Right kidney (tissue), 1 donor: ENCODE results near the gene C20orf204.

Source experiments
- DNase-seq: peaks from one replicate; pipeline ENCODE4 v3.0.0-alpha.2; 2016

Gene C20orf204

DNA sequence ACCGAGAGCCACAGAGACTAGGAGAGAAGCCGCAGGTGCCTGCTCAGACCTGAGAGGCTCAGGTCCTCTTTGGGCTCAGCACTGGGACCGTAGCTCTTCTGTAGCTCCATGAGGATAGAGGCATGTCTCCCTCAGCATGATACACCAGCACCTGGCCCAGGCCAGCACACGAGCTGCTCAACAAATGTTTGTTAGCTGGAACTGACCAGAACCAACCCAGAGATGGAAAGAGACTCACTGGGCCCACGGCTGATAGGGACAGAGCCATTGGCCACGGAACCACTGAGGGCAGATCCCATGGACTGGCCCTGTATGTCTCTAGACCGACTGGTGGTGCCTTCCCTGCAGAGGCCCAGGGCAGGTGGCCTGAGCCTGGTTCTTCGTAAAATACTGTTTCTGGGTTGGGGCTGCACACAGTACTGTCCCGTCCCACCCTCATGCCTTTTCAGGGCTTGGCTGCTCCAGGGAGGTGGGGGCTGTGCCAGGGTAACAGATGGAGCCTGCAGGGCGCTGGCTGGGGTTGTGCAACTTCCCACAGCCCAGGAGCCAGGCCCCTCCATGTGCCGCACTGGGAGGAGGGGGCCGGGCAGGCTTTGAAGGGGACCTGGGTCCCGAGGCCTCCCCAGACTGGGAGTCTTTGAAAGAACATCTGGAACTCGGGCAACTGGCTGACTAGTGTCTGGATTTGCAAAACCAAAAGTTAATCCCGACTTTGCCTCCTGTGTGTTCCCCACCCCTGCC lies 5.2 kb downstream of the C20orf204 start:
- no peak for DNase-seq

DNA sequence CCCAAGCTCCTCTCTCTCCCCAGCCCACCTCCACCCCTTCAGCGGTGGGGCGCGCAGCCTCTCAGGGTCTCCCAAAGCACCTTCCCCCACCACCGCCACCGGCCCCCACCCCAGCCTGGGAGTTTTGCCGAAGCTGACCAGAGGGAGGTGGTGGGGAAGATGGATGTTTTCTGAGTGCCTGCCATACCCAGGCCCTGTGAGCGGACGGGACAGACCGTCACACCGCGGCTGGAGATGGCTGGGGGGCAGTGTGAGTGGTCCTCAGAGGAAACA lies 5.7 kb downstream of the C20orf204 start:
- no peak for DNase-seq

DNA sequence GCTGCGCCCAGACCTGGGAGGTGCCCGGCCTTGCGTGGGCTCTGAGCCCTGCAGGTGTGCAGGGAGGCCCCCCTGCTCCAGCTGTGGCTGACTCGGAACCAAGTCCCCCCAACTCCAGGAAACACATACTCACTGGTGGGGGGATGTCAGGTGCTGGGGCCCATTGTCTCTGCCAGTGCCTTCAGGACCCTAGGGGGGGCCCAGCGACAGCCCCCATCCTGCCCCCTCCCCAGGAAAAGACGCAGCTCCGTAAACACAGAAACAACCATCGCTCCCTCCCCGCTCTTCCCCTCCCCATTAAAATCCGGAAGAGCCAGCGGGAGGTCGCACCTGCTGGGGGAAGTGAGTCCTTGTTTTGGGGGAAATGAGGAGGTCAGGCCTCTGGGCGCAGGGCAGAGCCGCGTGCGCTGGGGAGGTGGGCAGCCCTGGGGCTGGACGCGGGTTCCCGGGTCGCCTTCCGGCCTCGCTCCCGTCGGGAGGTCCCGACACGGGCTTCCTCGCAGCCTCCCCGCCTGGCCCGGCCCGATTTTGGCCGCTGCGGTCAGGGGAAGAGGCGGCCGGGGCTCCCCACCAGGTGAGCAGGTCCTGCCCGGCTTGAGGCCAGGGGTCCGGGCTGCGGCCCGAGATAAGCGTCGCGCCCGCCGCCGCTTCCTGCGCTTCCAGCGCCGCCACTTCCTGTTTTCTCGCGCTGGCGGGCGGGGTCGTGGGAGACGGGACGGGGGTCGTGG lies 6.2 kb downstream of the C20orf204 start:
- no peak for DNase-seq

DNA sequence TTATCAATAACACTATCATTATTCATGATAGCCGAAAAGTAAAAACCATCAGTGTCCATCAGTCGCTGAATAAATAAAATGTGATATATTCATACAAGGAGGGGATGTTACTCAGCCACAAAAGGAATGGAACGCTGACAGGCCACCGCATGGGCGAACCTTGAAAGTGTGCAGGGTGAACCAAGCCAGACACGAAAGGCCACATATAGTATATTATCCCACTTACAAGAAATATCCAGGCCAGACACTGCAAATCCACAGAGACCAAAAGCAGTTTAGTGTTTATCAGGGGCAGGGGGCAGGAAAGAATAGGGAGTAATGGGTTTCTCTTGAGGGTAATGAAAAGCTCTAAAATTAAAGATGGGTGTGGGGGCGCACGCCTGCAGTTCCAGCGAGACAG lies 7.8 kb downstream of the C20orf204 start:
- no peak for DNase-seq

DNA sequence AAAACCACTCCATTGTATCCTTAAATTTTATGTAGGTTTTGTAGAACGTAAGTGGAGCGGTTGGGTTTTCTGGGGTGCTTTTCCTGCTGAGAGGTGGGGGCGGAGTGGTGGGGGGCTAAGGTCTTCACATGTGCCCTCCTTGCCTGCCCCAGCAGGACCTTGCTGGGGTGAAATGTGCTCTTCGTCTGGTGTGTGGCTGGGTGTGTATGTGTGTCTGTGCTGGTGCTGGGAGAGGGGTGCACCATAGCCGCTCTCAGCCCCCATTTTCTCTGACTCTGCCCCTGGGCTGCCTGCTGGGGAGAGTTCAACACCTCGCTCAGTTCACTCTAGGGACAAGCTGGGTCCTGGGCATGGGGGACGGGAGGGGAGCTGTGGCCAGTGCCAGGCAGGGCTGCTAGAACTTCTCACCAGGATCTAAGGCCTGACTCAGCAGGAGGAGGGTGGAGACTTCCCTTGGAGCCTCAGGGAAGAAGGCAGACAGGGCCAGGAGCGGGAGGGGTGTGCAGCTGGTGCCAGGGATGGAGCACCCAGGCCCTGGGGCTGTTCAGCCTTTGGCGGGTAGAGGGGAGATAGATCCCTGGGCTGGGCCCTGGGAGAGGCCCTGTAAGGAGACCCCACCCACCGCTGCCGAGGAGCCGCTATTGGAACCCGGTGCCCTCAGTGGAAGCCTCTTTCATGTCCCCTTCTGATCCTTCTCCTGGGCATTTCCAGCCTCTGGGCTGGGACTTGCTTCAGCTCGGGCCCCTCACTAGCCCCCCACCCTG lies 8.7 kb downstream of the C20orf204 start:
- no peak for DNase-seq

DNA sequence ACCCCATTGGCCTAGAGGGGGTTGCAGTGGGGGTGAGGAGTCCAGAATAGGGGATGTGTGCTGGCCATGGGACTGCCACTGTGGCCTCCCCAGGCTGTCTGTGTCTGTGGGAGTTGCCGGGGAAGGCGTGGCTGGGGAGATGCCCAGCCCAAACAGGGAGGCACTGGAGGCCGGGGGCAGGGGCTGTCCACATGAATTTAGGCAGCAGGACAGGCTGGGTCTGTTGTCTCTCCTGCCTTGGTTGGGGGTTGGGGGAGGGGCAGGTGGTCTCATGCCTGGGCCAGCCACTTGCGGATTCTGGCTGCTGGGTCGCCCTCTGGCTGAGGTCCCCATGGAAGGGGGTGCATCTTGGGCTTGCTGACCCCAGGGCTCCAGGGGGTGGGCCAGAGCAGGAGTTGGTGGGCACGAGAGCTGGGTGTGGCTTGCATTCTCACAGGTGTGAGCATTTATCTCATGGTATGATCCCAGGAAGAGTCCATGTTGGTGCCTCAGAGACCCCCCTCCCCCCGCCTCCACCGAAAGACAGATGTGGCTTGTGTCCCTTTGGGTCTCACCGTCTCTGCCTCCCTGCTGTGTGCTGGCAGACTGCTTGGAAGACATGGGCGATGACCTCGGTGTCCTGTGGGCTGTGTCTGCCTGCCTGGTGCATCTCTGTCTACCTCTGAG lies 9.5 kb downstream of the C20orf204 start:
- no peak for DNase-seq

DNA sequence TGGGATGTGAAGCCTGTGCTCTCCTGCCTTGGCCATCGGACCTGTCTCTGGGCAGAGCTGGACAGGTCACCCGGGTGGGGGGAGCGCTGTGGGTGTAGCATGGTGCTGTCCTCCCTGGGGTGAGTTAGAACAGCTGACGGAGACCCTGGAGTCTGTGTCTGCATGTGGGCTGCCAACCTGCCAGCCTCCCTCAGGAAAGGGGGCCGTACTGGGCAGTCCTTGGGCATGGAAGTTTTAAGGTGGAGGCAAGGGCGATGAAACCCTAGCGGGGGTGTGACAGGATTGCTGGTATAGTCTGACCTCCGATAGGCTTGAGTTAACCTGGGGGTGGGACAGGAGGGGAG lies 11.0 kb downstream of the C20orf204 start:
- no peak for DNase-seq

DNA sequence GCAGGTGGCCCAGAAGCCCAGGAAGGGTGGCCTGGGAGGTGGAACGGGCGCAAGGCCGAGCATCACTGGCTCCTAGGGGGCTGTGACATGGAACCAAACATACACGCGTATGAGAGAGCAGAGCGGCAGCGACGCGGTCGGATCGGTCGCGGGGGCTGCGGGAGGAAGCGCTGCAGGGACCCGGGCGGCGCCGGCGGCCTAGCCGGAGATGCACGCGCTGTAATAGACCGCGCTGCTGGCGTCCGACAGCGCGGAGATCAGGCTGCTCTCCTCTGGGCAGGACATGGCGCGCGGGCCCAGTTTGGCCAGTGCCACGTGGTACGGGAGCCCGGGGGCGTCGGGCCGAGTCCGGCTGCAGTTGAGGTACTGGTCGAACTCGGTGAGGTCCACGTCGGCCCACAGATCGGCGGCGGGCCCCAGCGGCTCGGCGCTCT lies 12.0 kb downstream of the C20orf204 start:
- peak; percentile 67 for DNase-seq

DNA sequence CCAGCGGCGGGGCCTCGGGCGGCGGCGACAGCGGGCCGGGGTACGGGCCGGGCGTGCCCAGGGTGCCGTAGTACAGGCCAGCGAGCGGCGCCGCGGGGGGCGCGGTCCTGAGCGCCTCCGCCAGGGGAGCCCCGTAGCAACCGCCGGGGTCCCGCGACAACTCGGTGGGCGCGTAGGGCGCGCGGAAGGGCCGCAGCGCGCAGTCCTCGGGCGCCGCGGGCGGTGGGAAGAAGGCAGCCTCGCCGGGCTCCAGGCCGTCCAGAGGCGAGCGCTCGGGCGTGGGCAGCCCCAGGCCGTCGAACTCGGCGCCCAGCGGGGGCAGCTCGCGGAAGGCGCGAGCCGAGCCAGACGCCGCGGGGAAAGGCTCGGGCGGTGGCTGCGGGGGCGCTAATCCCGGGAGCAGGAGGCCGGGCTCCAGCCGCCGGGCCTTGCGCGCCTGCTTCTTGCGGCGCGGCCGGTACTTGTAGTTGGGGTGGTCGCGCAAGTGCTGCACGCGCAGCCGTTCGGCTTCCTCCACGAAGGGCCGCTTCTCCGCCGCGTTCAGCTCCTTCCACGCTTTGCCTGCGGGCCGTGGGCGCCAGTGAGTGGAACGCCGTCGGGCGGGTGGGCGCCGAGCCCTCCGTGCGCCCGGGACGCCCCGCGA lies 12.5 kb downstream of the C20orf204 start:
- DNase-seq: peak; percentile 67

DNA sequence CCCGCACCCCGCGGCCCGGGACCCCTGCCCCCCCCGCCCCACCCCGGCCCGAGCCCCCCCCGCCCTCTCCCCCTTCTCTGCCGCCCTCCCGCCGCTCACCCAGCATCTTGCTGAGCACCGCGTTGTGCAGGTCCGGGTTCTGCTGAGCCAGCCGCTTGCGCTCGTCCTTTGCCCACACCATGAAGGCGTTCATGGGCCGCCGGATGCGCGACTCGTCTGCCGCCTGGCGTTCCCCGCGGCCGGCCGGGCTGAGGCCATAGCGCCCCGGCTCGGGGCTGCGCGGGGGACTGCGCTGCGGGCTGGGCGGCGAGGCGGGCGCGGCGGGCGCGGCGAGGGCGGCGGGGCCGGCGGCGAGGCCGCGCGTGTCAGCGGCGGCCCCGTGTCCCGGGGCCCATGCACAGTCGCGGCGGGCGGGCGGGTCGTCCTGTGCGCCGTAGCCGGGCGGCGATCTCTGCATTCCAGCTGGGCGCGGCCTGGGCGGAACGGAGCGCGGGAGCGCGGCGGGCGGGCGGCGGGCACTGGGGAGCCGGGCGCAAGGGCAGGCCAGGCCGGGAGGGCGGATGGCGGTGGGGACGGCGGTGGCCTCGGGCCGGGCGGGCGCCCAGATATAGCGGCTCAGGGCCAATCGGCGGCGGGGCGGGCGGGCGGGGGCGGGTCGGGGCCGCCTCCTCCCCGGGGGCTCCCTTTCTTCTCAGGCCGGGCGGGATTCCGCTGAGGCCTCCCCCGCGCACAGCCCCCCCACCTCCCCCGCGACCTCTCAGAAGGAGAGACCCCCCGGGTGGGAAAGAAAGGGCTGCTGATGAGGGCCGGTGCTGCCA lies 13.3 kb downstream of the C20orf204 start, which contains the start of gene SOX18:
Gene SOX18, minus strand, starts transcription at position 580 of the 818 bp plus-strand sequence. Its CDS starts 123 bp downstream, at position 457.
- no peak for DNase-seq

DNA sequence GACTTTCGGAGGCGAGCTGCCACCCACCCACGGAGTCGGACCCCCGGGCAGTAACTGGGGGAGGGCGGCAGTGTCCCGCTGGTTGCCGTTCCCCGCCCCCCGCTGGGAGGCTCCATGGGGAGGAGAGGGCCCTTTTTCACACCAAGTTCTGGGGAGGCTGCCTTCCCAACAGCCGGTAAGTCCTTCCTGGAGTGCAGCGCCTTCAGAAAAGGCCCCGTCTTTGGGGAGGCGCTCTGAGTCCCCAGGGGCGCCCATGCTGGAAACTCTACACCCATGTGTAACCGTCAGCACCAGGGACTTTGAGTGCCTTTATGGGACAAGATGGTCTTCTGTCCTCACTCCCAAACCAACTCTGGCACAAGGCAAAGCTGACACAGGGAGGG lies 13.9 kb downstream of the C20orf204 start:
- no peak for DNase-seq

DNA sequence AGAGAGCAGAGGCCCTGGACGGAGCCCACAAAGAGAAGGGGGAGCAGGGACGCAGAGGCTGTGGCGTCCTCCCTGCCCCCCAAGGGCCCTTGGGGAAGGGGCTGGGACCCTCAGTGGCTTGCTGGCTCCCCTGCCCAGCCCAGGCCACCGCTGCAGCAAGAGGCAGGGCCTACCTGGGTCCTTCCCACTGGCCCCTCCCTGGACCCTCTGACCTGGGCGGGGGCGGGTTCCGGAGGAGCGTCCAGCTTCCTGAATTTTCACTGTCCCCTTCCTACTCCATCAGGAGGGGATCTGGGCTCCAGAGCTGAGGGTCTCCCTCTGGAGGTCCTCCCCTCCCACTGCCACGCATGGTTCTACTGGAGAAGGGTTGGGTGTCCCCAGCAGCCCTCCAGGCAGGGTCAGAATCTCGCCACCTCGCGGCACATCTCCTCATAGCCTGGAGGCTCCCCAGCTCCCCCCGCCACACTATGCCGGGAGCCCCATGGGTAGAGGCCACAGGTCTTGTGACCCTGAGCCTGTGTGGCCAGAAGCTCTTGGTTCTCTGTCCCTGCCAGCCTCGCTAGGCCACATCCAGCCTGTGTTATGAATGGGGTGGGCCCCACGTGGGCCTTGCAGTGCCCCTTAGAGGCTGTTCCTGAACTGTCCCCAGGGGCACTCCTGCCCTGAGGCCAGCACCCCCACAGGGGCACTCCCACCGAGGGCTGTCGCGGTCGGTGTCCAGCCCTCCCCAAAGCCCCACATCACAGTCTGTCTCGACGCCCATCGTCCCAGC lies 14.5 kb downstream of the C20orf204 start:
- no peak for DNase-seq

DNA sequence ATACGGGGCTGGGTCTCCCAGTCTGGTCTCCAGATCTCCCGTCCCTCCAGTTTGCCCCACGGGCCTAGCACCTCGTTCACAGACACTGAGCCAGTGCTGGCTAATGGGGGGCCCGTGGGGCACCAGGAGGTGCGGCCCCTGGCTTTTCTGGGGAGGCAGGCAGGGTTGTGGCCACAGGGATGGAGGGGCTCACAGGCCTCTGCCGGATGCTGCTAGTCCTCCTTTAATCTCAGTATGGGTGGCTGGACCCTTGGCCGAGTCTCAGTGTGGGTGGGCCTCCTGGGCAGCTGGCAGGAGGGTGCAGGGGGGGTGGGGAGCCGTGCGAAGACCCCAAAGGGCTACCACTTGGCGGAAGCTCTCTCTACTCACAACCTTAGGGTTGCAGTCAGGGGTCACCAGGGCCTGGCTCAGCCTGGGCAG lies 15.1 kb downstream of the C20orf204 start:
- DNase-seq: peak; percentile 13

DNA sequence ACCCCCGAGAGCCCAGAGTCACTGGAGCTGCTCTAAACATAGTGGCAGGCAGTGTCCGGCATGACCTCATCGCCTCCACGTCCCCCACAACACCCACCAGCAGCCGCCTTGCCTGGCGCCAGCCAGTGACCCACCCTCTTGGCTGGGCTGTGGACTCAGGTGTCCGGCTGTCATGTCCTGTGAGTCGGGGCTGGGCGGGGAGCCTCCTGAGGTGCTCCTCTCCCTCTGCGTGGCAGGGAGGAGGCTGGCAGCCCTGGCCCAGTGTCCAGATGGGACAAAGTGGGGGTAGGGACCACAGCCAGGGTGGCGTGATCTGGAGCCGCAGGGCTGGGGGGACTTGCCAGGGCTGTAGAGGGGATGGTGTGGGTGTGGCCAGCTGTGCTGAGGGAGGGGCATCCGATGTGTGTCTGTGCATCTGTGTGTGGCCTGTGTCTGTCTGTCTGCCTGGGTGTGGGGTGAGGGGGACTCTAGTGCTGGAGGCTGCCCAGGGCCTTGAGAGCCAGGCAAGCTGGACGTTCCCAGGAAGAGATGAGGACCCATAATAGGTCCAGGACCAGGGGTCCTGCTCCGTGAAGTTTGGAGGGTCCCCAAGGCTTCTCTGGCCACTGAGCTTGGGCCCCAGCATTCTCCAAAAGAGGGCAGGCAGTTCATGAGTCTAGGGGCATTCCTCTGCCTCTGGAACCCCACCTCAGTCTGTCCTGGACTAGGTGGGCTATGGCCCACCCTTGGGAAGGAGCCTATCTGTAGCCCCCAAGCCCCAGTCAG lies 15.8 kb downstream of the C20orf204 start:
- peak; percentile 9 for DNase-seq

DNA sequence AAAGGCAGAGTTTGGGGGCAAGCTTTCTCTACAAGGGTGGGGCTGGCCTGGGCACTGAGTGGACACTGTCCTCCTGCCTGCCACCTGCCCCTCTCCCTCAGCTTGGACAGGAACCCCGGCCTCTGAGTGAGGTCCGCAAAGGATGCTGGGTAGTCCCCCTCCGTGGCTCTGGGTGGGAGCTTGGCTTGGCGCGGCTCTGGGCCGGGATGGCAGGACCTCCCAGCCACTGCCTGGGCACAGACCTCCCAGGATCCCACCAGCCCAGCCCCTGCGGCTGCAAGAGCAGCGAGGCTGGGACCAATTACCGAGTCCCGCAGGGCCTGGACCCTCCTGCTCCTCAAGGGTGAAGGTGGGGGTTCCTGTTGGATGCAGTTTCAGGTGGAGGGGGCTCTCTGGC lies 16.3 kb downstream of the C20orf204 start:
- no peak for DNase-seq

DNA sequence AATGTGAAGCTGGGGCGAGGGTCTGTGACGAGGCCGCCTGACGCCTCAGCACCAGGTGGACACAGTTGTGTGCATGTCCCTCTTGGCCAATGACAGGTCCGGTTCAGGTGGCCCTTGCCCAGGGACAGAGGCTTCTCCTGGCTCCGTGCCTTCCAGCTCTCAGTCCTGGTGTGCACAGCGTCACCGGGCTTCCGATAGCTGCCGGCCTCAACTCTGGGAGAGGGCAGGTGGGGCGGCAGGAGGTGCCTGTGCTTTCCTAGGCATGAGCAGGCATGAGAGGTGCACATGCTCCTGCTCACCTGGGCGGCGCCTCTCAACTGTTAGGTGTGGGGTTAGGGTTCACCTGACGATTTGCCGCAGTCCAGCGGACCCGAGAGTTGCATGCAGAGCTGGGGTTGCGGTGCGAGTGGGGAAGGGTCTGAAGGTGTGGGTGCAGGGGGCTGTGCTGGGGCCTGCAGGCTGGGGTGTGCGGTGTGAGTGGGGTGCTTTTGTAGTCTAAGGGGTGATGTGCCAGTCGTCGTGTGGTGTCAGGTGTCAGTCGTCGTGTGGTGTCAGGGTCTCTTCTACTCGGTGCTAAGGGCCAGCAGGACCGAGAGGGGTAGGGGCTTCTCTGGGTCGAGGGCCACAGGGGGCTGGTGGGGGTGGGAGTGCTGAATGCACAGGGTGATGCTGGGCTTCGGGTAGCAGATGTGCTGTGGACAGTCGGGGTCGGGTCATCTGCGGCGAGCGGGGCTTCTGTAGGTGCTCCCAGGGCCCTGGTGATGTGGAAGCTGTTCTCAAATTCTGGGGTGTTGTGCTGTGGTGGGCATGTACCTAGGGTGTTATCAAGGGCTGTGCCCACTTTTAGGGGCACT lies 17.2 kb downstream of the C20orf204 start:
- no peak for DNase-seq

DNA sequence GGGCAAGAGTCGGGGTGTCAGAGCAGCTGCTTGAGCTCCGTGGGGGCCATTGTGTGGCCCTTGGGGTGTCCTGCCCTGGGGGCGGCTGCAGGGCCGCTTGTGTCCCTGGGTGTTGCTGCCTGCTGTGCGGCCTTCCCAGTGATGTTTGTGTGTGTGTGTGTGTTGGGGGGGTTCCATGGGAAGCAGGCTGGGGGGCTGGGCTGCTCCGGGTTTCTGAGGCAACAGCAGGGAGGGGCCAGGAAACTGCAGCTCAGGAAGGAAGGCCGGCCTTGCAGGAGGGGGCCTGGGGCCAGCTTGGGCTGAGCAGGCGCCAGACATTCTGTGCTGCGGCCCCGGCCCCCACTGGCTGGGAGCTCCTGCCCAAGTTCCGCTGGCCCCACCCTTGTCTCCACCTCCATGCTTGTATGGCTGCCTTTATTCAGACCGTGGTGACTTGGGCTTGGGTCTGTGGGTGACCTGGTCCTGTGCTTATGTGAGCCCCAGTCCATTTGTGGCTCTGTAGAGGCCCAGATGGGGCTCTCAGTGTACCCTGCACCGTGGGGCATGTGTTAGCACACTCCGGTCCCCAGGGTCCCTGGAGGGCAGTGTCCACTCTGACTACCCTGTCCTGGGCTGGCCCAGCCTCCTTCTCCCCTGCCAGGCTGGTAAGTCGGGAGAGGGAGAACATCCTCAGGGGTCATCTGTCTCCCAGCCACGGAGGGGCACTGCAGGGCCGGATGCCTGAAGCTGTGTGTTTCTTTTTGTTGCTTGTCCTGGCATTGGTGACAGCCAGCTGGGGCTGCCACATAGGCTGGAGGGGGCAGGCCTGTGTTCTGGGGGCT lies 18.1 kb downstream of the C20orf204 start:
- peak; percentile 55 for DNase-seq

DNA sequence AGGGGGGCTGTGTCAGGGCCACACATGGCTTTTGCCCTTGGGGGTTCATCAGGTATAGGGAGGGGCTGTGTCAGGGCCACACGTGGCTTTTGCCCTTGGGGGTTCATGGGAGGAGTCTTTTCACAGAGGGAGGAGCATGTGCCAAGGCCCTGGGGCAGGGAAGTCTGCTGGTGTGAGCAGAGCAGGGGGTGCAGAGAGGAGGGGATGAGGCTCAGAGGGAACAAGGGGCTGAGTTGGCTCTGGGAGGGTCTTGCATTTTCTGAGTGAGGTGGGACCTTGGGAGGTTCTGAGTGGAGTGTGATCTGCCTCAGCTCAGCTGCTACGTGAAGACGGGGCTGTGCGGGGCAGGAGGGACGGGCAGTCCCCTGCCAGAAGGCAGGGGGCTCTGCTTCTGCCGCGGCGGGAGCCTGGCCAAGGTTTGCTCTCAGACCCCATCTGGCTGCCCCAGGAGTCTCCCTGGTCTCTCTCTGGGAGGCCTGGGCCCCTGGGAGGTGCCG lies 19.5 kb downstream of the C20orf204 start:
- no peak for DNase-seq
